K562 (cell line): ENCODE data around the gene WDR31. TPM values are rescaled to one million over a fixed set of nuclear protein-coding genes. Genes with fewer than 3 reads are reported as not detected.

ENCODE experiments used
- ATAC-seq: fragments of 200-7000 bp; cut with Tn5 transposase; 3 replicates; pipeline ENCODE4 v1.9.1; 2020; ENCODE audit warnings: moderate library complexity
- BruUV-seq: library from RNA; stranded (reverse); fragments of 400-500 nt; replicated peaks from 2 replicates; lab custom pipeline; 2021; lab: Mats Ljungman, UMichigan
- CTCF ChIA-PET: fragments of 300-600 bp; formaldehyde crosslinking; extraction: SDS; loops from one replicate; lab custom pipeline; 2021; ENCODE audit warnings: low intra/inter-chr PET ratio; lab: Yijun Ruan, JAX
- POLR2A ChIA-PET: fragments of 300-600, 350-650 bp; sonication (Branson Sonifier 250); formaldehyde crosslinking; extraction: SDS; loops from one replicate; lab custom pipeline; 2021; ENCODE audit warnings: antibody characterized with exemption, inconsistent platforms; lab: Yijun Ruan, JAX
- DNase-seq, 4 experiments: peaks; one replicate each; pipeline versions ENCODE4 v3.0.0 to v3.0.0-alpha.2; 2011 to 2018; ENCODE audit warnings: low spot score in 3 of 4, mixed read lengths in 3 of 4; ENCODE audit errors: extremely low read depth in 1 of 4
- FAIRE-seq: peaks from 2 replicates; lab custom pipeline; 2011; peaks lifted over from hg19 to GRCh38; lab: Jason Lieb, UNC
- H2AFZ ChIP-seq: 2 replicates; pipeline ENCODE4 v1.6.0; 2011; ENCODE audit warnings: low read depth, low read length, control low read depth, inconsistent platforms
- H3K27ac ChIP-seq: fragments of 200-600 bp; 3 replicates; pipeline ENCODE4 v1.8.0; 2011; ENCODE audit warnings: low read depth, mild to moderate bottlenecking, control low read depth, inconsistent platforms, low read length, moderate library complexity, mixed read lengths; ENCODE audit errors: extremely low read depth
- H3K27me3 ChIP-seq, 2 experiments: fragments of 300-600 bp in 1 of 2; 2 replicates in 1 of 2; 3 replicates in 1 of 2; pipeline versions ENCODE4 v1.6.0 to v1.8.0; 2011; ENCODE audit warnings: inconsistent platforms in 2 of 2, low read length in 2 of 2, mild to moderate bottlenecking in 1 of 2, mixed read lengths in 1 of 2, moderate library complexity in 1 of 2; ENCODE audit not compliant: control insufficient read depth in 2 of 2, insufficient read depth in 2 of 2
- H3K36me3 ChIP-seq: fragments of 300-600 bp; 3 replicates; pipeline ENCODE4 v1.8.0; 2011; ENCODE audit warnings: mild to moderate bottlenecking, low read length, inconsistent platforms; ENCODE audit not compliant: control insufficient read depth, insufficient read depth
- H3K4me1 ChIP-seq, 2 experiments: fragments of 200-600 bp in 1 of 2; replicated peaks in 1 of 2; 2 replicates in 1 of 2; 3 replicates in 1 of 2; pipeline versions ENCODE4 v1.5.1 to v1.8.0; 2011; ENCODE audit warnings: inconsistent platforms in 2 of 2, low read length in 2 of 2, mild to moderate bottlenecking in 1 of 2, mixed read lengths in 1 of 2, moderate library complexity in 1 of 2; ENCODE audit not compliant: control insufficient read depth in 2 of 2, insufficient read depth in 2 of 2
- H3K4me2 ChIP-seq: 2 replicates; pipeline ENCODE4 v1.6.1; 2011; ENCODE audit warnings: low read length, control low read depth, inconsistent platforms, mixed read lengths; ENCODE audit not compliant: insufficient read depth
- H3K4me3 ChIP-seq: fragments of 200-600 bp; sonication (generic), shearing (Covaris generic); 2 replicates; pipeline ENCODE4 v1.5.1; 2016; ENCODE audit warnings: control low read depth, inconsistent platforms
- H3K79me2 ChIP-seq: fragments of 200-600 bp; 3 replicates; pipeline ENCODE4 v1.8.0; 2011; ENCODE audit warnings: low read length, inconsistent platforms; ENCODE audit not compliant: control insufficient read depth, insufficient read depth
- H3K9ac ChIP-seq, 2 experiments: 2 replicates each; pipeline versions ENCODE4 v1.6.0 to v1.6.1; 2011; ENCODE audit warnings: low read depth in 2 of 2, low read length in 2 of 2, control low read depth in 1 of 2, inconsistent platforms in 1 of 2, mild to moderate bottlenecking in 1 of 2, mixed read lengths in 1 of 2; ENCODE audit not compliant: insufficient read depth in 1 of 2
- H3K9me1 ChIP-seq: one replicate; pipeline ENCODE4 v1.6.0; 2011; ENCODE audit warnings: inconsistent platforms, mild to moderate bottlenecking, low read length, moderate library complexity; ENCODE audit not compliant: control insufficient read depth, insufficient read depth
- H3K9me3 ChIP-seq: replicated peaks from 2 replicates; pipeline ENCODE4 v1.5.1; 2011; ENCODE audit warnings: low read depth, low read length, inconsistent platforms; ENCODE audit not compliant: control insufficient read depth, insufficient read depth
- H4K20me1 ChIP-seq: replicated peaks from 2 replicates; pipeline ENCODE4 v1.6.1; 2011; ENCODE audit warnings: low read length, inconsistent platforms, mixed read lengths; ENCODE audit not compliant: control insufficient read depth, insufficient read depth
- ADNP ChIP-seq: fragments of 200-800 bp; sonication (Bioruptor generic); IDR thresholded peaks from 2 replicates; pipeline ENCODE4 v1.6.1; 2016; ENCODE audit warnings: missing genetic modification characterization, missing compliant biosample characterization
- ATF3 ChIP-seq, 2 experiments: fragments of 450-650 bp in 1 of 2; sonication (generic) in 1 of 2; formaldehyde crosslinking in 1 of 2; IDR thresholded peaks in 1 of 2; conservative IDR thresholded peaks in 1 of 2; 2 replicates each; pipeline versions ENCODE4 v1.6.1 to v1.8.1; 2016 to 2023; ENCODE audit warnings: mild to moderate bottlenecking in 2 of 2, moderate library complexity in 2 of 2, inconsistent platforms in 1 of 2, missing genetic modification reagents in 1 of 2
- FOSL1 ChIP-seq: fragments of 200-800 bp; sonication (Bioruptor generic); conservative IDR thresholded peaks from 2 replicates; pipeline ENCODE4 v1.6.1; 2016; ENCODE audit warnings: missing genetic modification characterization, missing compliant biosample characterization
- KAT8 ChIP-seq: fragments of 450-650 bp; IDR thresholded peaks from 2 replicates; pipeline ENCODE4 v1.6.1; 2016; ENCODE audit warnings: low read depth, mild to moderate bottlenecking
- MTF1 ChIP-seq: fragments of 250-450 bp; sonication (Bioruptor Pico); IDR thresholded peaks from 2 replicates; pipeline ENCODE4 v1.9.0; 2021; ENCODE audit warnings: moderate library complexity, mild to moderate bottlenecking, inconsistent platforms, borderline replicate concordance
- NFIC ChIP-seq: fragments of 450-650 bp; IDR thresholded peaks from 2 replicates; pipeline ENCODE4 v1.6.1; 2017; ENCODE audit warnings: mild to moderate bottlenecking, inconsistent platforms
- NFIX ChIP-seq: fragments of 250-450 bp; sonication (Bioruptor Pico); IDR thresholded peaks from 2 replicates; pipeline ENCODE4 v1.4.0; 2020; ENCODE audit warnings: low read depth, mild to moderate bottlenecking, moderate library complexity
- PHF20 ChIP-seq: fragments of 450-650 bp; IDR thresholded peaks from 2 replicates; pipeline ENCODE4 v1.6.1; 2018; ENCODE audit not compliant: partially characterized antibody
- SRSF9 ChIP-seq: fragments of 200-400 bp; formaldehyde crosslinking; IDR thresholded peaks from 2 replicates; pipeline ENCODE4 v1.6.1; 2017; ENCODE audit warnings: low read depth, low read length, borderline replicate concordance
- U2AF2 ChIP-seq: fragments of 200-400 bp; formaldehyde crosslinking; optimal IDR thresholded peaks from 2 replicates; pipeline ENCODE3; 2017; ENCODE audit warnings: low read depth, mild to moderate bottlenecking, low read length
- ZBTB5 ChIP-seq: fragments of 450-650 bp; IDR thresholded peaks from 2 replicates; pipeline ENCODE4 v1.6.1; 2017; ENCODE audit warnings: antibody characterized with exemption
- ZNF133 ChIP-seq: fragments of 250-450 bp; sonication (Bioruptor Pico); IDR thresholded peaks from 2 replicates; pipeline ENCODE4 v1.4.0; 2020; ENCODE audit warnings: mild to moderate bottlenecking
- ZNF224 ChIP-seq: sonication (generic); formaldehyde crosslinking; IDR thresholded peaks from 2 replicates; pipeline ENCODE4 v1.8.0; 2022; ENCODE audit warnings: mild to moderate bottlenecking, missing genetic modification reagents
- ZNF586 ChIP-seq: fragments of 450-650 bp; formaldehyde crosslinking; conservative IDR thresholded peaks from 2 replicates; pipeline ENCODE4 v1.4.0; 2020; ENCODE audit warnings: mild to moderate bottlenecking, moderate library complexity
- ZNF707 ChIP-seq: fragments of 250-450 bp; sonication (Bioruptor Pico); conservative IDR thresholded peaks from 2 replicates; pipeline ENCODE4 v1.8.0; 2022; ENCODE audit warnings: inconsistent platforms, mild to moderate bottlenecking, moderate library complexity
- WGBS: fragments of 100-300 bp; shearing (Covaris generic); methylation state at CpG from one replicate; pipeline ENCODE4 v1.1.6; 2016; ENCODE audit warnings: low coverage, mixed read lengths; ENCODE audit not compliant: insufficient coverage; ENCODE audit errors: missing lambda C conversion rate; 5-methylcytosine and 5-hydroxymethylcytosine counted together
- in situ Hi-C: fragments of 300-500 bp; cut with MboI; formaldehyde crosslinking; loops from 4 replicates; pipeline ENCODE4 v1.15.0; 2018; ENCODE audit warnings: inconsistent platforms, mixed read lengths
- intact Hi-C: fragments of 100-400 bp; cut with micrococcal nuclease; formaldehyde crosslinking; loops from 2 replicates; pipeline ENCODE4 v1.14.2; 2022
- polyA plus RNA-seq, 8 experiments: library from polyadenylated mRNA; depleted of rRNA in 4 of 8; stranded (reverse) in 5 of 8; unstranded in 3 of 8; fragments of >200 nt; fragmentation: Nextera tagmentation in 2 of 8; fragmentation: Illumina TruSeq in 1 of 8; extraction: Ambion mirVana in 2 of 8; extraction: Trizol in 1 of 8; gene quantifications; 2 replicates each; pipeline versions ENCODE4 v1.2.1 to v1.2.3, GENCODE V29; 2011 to 2014; ENCODE audit warnings: inconsistent platforms in 1 of 8, missing spikeins in 1 of 8
- total RNA-seq, 7 experiments: library from RNA; depleted of rRNA in 6 of 7; stranded (reverse); fragments of >200 nt in 6 of 7; fragmentation: Illumina TruSeq in 2 of 7; extraction: Trizol in 2 of 7; gene quantifications; 2 replicates each; pipeline versions ENCODE4 v1.2.1 to v1.2.3, GENCODE V29; 2011 to 2021; ENCODE audit warnings: low replicate concordance in 1 of 7
- TF ChIP-seq, protein P1 (sequence below): sonication (generic); formaldehyde crosslinking; IDR thresholded peaks from 2 replicates; pipeline ENCODE4 v1.8.0; 2023; ENCODE audit warnings: mild to moderate bottlenecking, missing genetic modification reagents
- TF ChIP-seq, protein P2 (sequence below): fragments of 450-650 bp; formaldehyde crosslinking; IDR thresholded peaks from 2 replicates; pipeline ENCODE4 v1.4.0; 2022; ENCODE audit warnings: missing genetic modification characterization

WDR31 gene
- total and polyA plus RNA-seq, 9 of the 15 experiments (the other 6 are each of a cell fraction or from before 2014, with no cell fraction given), result 0.35 to 1.8 (median 0.95) TPM

DNA sequence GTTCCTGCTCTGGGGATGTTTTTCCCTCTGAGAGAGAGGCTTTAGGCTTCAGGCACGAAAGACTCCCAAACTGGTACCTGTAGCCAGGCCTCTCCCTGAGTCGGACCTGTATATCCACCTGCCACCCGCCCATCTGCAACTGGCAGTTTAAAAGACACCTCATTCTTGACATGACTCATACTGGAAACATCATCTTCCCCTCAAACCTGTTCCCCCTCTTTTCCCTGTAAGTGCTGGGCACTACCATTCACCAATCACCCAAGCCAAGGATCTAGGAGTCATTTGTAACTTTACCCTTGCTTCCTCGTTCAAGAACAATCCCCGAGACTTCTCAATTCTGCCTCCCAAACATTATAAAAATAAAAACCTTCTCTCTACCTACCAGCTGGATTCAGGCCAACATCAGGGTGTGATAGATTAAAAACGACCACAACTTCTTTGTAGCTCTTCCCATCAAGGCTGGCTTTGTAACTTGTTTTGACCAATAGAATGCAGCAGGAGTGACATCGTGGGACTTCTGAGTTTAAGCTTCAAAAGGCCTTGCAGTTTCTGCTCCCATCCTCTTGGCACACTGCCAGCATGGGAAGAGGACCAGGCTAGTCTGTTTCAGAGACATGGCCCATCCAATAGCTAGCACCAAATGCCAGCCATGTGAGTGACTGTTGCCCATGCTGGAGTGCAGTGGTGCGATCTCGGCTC is 1.8 kb upstream of the WDR31 start:
- Histone ChIP-seq H3K9ac (no peak overlapping the region), H2AFZ (peak overlapping the region; percentile 3), H3K9me1 (no peaks in the 10 kb centered on the region)
- TF ChIP-seq KAT8, result no peak
- TF ChIP-seq U2AF2, result no peak
- no peak for TF ChIP-seq MTF1
- no peak for TF ChIP-seq SRSF9
- TF ChIP-seq ZNF133 (CRISPR knock-in tag), result no peak
- no peak for TF ChIP-seq ADNP
- TF ChIP-seq NFIX (CRISPR knock-in tag), result peak; percentile 91
- no peak for TF ChIP-seq ZNF707 (CRISPR knock-in tag)
- no peak for TF ChIP-seq ZBTB5
- peak; percentile 30; the same call in 1 of the 2 replicates for TF ChIP-seq ATF3 (IDR thresholded peaks at IDR 0.05)
- TF ChIP-seq ATF3 (CRISPR knock-in tag; conservative IDR thresholded peaks at IDR 0.05), result no peak
- no peak for TF ChIP-seq ZNF224 (CRISPR knock-in tag)
- peak; percentile 99 for TF ChIP-seq NFIC
- TF ChIP-seq, protein P1, sequence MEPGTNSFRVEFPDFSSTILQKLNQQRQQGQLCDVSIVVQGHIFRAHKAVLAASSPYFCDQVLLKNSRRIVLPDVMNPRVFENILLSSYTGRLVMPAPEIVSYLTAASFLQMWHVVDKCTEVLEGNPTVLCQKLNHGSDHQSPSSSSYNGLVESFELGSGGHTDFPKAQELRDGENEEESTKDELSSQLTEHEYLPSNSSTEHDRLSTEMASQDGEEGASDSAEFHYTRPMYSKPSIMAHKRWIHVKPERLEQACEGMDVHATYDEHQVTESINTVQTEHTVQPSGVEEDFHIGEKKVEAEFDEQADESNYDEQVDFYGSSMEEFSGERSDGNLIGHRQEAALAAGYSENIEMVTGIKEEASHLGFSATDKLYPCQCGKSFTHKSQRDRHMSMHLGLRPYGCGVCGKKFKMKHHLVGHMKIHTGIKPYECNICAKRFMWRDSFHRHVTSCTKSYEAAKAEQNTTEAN (CRISPR knock-in tag), result no peak
- no peak for TF ChIP-seq ZNF586 (CRISPR knock-in tag)
- TF ChIP-seq FOSL1 (tag), result 0 out of 2 replicates have a peak, but pooled peaks have one; percentile 31
- TF ChIP-seq, protein P2, sequence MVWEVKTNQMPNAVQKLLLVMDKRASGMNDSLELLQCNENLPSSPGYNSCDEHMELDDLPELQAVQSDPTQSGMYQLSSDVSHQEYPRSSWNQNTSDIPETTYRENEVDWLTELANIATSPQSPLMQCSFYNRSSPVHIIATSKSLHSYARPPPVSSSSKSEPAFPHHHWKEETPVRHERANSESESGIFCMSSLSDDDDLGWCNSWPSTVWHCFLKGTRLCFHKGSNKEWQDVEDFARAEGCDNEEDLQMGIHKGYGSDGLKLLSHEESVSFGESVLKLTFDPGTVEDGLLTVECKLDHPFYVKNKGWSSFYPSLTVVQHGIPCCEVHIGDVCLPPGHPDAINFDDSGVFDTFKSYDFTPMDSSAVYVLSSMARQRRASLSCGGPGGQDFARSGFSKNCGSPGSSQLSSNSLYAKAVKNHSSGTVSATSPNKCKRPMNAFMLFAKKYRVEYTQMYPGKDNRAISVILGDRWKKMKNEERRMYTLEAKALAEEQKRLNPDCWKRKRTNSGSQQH, result no peak
- no peak for TF ChIP-seq PHF20

More for the DNA sequence above, 1.8 kb upstream of the WDR31 start:
- ChIA-PET POLR2A (interaction anchor here (0.6 to 1.6 kb wide), 2 partner anchors 20 to 1171 kb away, joined by 3 to 4 read pairs; no protein-coding TSS in a partner anchor), CTCF (no interaction called here)
- Histone ChIP-seq H3K9me3 (no peaks in the 10 kb centered on the region), H4K20me1 (no peaks in the 10 kb centered on the region), H3K27ac (no peak overlapping the region), H3K4me3 (no peak overlapping the region), H3K27me3 (no peaks in the 10 kb centered on the region), H3K79me2 (no peaks in the 10 kb centered on the region), H3K4me1 (peaks cover 13 to 16% of the 10 kb centered on the region in 2 experiments; a peak in 4 of 5 replicates), H3K36me3 (no peaks in the 10 kb centered on the region), H3K4me2 (no peak overlapping the region)
- in situ Hi-C loops (no loop called here), intact Hi-C loops (no loop called here)
- no peak for ATAC-seq
- 44% methylated on average over 9 of the region's 9 CpGs for WGBS
- no TSS peak for BruUV-seq
- no peak for FAIRE-seq
- DNase-seq, result peak in 1 of 4 experiments; percentile 47
